SH-SY5Y (cell line): ENCODE data around the gene PDE4D.

Experiments
- GATA2 ChIP-seq: IDR thresholded peaks from 2 replicates; pipeline ENCODE4 v1.6.1; 2011; ENCODE audit warnings: mild to moderate bottlenecking, low read depth, low read length
- GATA3 ChIP-seq: IDR thresholded peaks from 2 replicates; pipeline ENCODE4 v1.6.1; 2011; ENCODE audit warnings: low read depth, mild to moderate bottlenecking, low read length, moderate library complexity

Gene PDE4D

GRCh38 chr5:59712836-59713497 is 180.6 kb downstream of the PDE4D start:
- no peak for TF ChIP-seq GATA3
- TF ChIP-seq GATA2, result no peak

GRCh38 chr5:59711310-59711709 is 182.2 kb downstream of the PDE4D start:
- no peak for TF ChIP-seq GATA2
- no peak for TF ChIP-seq GATA3

- TF ChIP-seq GATA3, result no peak
- no peak for TF ChIP-seq GATA2
Measured at GRCh38 chr5:59709846-59710245, 183.7 kb downstream of the PDE4D start.

- TF ChIP-seq GATA2 (no peak), GATA3 (no peak)
Measured at GRCh38 chr5:59709346-59709821, 184.1 kb downstream of the PDE4D start.

GRCh38 chr5:59704936-59705335 is 188.6 kb downstream of the PDE4D start:
- no peak for TF ChIP-seq GATA2
- TF ChIP-seq GATA3, result no peak

- TF ChIP-seq GATA2, result no peak
- TF ChIP-seq GATA3, result no peak
Measured at GRCh38 chr5:59703789-59704188, 189.7 kb downstream of the PDE4D start.

- no peak for TF ChIP-seq GATA3
- TF ChIP-seq GATA2, result no peak
Measured at GRCh38 chr5:59698207-59699178, 195.0 kb downstream of the PDE4D start.

GRCh38 chr5:59694411-59694810 is 199.1 kb downstream of the PDE4D start:
- TF ChIP-seq GATA3 (no peak), GATA2 (no peak)

- TF ChIP-seq GATA2, result no peak
Measured at GRCh38 chr5:59693492-59694309, 199.8 kb downstream of the PDE4D start.

GRCh38 chr5:59685793-59686192 is 207.7 kb downstream of the PDE4D start:
- no peak for TF ChIP-seq GATA3
- TF ChIP-seq GATA2, result no peak

GRCh38 chr5:59685191-59685530 is 208.4 kb downstream of the PDE4D start:
- TF ChIP-seq GATA3, result no peak
- no peak for TF ChIP-seq GATA2

GRCh38 chr5:59684388-59685190 is 208.9 kb downstream of the PDE4D start:
- no peak for TF ChIP-seq GATA2
- TF ChIP-seq GATA3, result no peak

GRCh38 chr5:59683311-59683710 is 210.2 kb downstream of the PDE4D start:
- TF ChIP-seq GATA2 (no peak), GATA3 (no peak)

- TF ChIP-seq GATA2, result no peak
- no peak for TF ChIP-seq GATA3
Measured at GRCh38 chr5:59682542-59682941, 211.0 kb downstream of the PDE4D start.
